Endodermal cell (in vitro differentiated cells): ENCODE measurements around the gene IRS1. TPM values are rescaled to one million over a fixed set of nuclear protein-coding genes. Genes with fewer than 3 reads are reported as not detected.
A peak's percentile ranks its signal among the peaks of the same experiment; 100 is the strongest.

Source experiments
- DNase-seq: peaks from one replicate; pipeline ENCODE4 v3.0.0-alpha.2; 2017
- H3K27ac ChIP-seq: 2 replicates; pipeline ENCODE4 v1.5.1; 2013; ENCODE audit warnings: mild to moderate bottlenecking, low read depth, low read length, moderate library complexity
- H3K27me3 ChIP-seq: 2 replicates; pipeline ENCODE4 v1.6.1; 2013; ENCODE audit warnings: mild to moderate bottlenecking, low read length, moderate library complexity; ENCODE audit not compliant: insufficient read depth, control insufficient read depth, poor library complexity, severe bottlenecking
- H3K36me3 ChIP-seq: 2 replicates; pipeline ENCODE4 v1.7.0; 2013; ENCODE audit warnings: mild to moderate bottlenecking, low read length, moderate library complexity; ENCODE audit not compliant: control insufficient read depth, insufficient read depth
- H3K4me1 ChIP-seq: one replicate; pipeline ENCODE4 v1.7.0; 2013; ENCODE audit warnings: low read length; ENCODE audit not compliant: control insufficient read depth, insufficient read depth
- H3K4me3 ChIP-seq: 2 replicates; pipeline ENCODE4 v1.5.1; 2013; ENCODE audit warnings: mild to moderate bottlenecking, low read length, moderate library complexity
- H3K9ac ChIP-seq: 2 replicates; pipeline ENCODE4 v1.6.1; 2013; ENCODE audit warnings: mild to moderate bottlenecking, low read length, moderate library complexity; ENCODE audit not compliant: poor library complexity, severe bottlenecking; ENCODE audit errors: extremely low read depth
- H3K9me3 ChIP-seq: 2 replicates; pipeline ENCODE4 v1.6.1; 2013; ENCODE audit warnings: mild to moderate bottlenecking, low read length, moderate library complexity; ENCODE audit not compliant: control insufficient read depth
- H3K27ac Mint-ChIP-seq: 2 replicates; pipeline ENCODE4 v1.8.0; 2020; ENCODE audit warnings: mixed read lengths
- H3K27me3 Mint-ChIP-seq: 2 replicates; pipeline ENCODE4 v1.8.0; 2021; ENCODE audit warnings: mild to moderate bottlenecking, mixed read lengths; ENCODE audit not compliant: insufficient read depth
- H3K36me3 Mint-ChIP-seq: 2 replicates; pipeline ENCODE4 v1.8.0; 2020; ENCODE audit warnings: low read depth, mixed read lengths
- H3K4me1 Mint-ChIP-seq: 2 replicates; pipeline ENCODE4 v1.8.0; 2020; ENCODE audit warnings: mixed read lengths
- H3K4me3 Mint-ChIP-seq: 2 replicates; pipeline ENCODE4 v1.8.0; 2020; ENCODE audit warnings: mild to moderate bottlenecking, moderate library complexity, mixed read lengths
- H3K9me3 Mint-ChIP-seq: 2 replicates; pipeline ENCODE4 v1.8.0; 2020; ENCODE audit warnings: mild to moderate bottlenecking, mixed read lengths
- WGBS, 2 experiments: methylation state at CpG; one replicate each; pipeline versions ENCODE4 v1.1.5 to v1.1.7; 2013; ENCODE audit warnings: missing lambda C conversion rate in 2 of 2, mixed read lengths in 1 of 2; ENCODE audit not compliant: insufficient coverage in 1 of 2, insufficient read length in 1 of 2; 5-methylcytosine and 5-hydroxymethylcytosine counted together
- total RNA-seq, 2 donors: library from RNA; stranded (reverse); fragmentation: NEBNext Ultra II Directional in 1 of 2; extraction: Animal tissue kit (Norgen Biotek cat#: 25700) in 1 of 2; gene quantifications; 2 replicates in 1 of 2; 3 replicates in 1 of 2; pipeline ENCODE4 v1.2.1, GENCODE V29; 2021
- TF ChIP-seq, protein P1 (sequence below): fragments of 200-600 bp; sonication (generic); conservative IDR thresholded peaks from 2 replicates; pipeline ENCODE4 v1.5.0; 2021; ENCODE audit warnings: antibody characterized with exemption, mild to moderate bottlenecking

Gene IRS1
- total RNA-seq, 2 donors from 2014 or later: 16.2 to 16.6 TPM

GRCh38 chr2:226740039-226740648 is 59.5 kb downstream of the IRS1 start:
- no peaks in the 10 kb centered on the region for H3K36me3 ChIP-seq
- no peak overlapping the region for H3K4me3 Mint-ChIP-seq
- no peak for DNase-seq
- peaks cover 9% of the 10 kb centered on the region for H3K4me1 Mint-ChIP-seq
- H3K27me3 ChIP-seq: no peaks in the 10 kb centered on the region
- H3K36me3 Mint-ChIP-seq: peaks cover 2% of the 10 kb centered on the region
- 85 to 86% methylated on average over 1 to 3 of the region's 3 CpGs for WGBS, 2 experiments
- peaks cover 4% of the 10 kb centered on the region for H3K9me3 ChIP-seq
- TF ChIP-seq, protein P1, sequence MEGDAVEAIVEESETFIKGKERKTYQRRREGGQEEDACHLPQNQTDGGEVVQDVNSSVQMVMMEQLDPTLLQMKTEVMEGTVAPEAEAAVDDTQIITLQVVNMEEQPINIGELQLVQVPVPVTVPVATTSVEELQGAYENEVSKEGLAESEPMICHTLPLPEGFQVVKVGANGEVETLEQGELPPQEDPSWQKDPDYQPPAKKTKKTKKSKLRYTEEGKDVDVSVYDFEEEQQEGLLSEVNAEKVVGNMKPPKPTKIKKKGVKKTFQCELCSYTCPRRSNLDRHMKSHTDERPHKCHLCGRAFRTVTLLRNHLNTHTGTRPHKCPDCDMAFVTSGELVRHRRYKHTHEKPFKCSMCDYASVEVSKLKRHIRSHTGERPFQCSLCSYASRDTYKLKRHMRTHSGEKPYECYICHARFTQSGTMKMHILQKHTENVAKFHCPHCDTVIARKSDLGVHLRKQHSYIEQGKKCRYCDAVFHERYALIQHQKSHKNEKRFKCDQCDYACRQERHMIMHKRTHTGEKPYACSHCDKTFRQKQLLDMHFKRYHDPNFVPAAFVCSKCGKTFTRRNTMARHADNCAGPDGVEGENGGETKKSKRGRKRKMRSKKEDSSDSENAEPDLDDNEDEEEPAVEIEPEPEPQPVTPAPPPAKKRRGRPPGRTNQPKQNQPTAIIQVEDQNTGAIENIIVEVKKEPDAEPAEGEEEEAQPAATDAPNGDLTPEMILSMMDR: no peak
- no peak overlapping the region for H3K4me3 ChIP-seq
- H3K4me1 ChIP-seq: peaks cover 4% of the 10 kb centered on the region
- no peak overlapping the region for H3K27ac Mint-ChIP-seq
- no peak overlapping the region for H3K9ac ChIP-seq
- no peaks in the 10 kb centered on the region for H3K9me3 Mint-ChIP-seq
- H3K27me3 Mint-ChIP-seq: no peaks in the 10 kb centered on the region
- H3K27ac ChIP-seq: peak overlapping the region; percentile 96

DNA sequence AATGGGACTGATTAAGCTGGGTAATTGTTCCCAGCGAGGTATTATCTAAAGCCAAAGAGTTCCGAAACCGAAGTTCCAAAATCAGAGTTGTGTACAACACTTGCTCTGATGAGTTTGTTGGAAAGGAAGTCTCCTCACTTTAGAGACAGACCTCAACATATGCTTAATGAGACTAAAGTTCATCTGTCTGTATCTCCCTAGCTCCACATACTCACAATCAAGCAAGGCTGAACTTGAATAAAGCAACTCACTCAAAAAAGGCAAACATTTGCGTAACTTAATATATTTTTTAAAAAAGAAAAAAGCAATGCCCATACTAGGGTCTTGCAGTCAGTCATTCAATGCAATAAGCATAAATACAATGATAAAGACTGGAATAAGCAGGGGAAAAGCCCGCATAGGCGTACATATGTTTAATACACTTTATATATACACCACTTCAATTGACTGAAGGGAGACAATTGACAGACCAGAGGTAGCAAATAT is 60.0 kb downstream of the IRS1 start:
- no peaks in the 10 kb centered on the region for H3K27me3 ChIP-seq
- peak overlapping the region; percentile 96 for H3K27ac ChIP-seq
- Mint-ChIP-seq H3K4me1 (peaks cover 9% of the 10 kb centered on the region), H3K27me3 (no peaks in the 10 kb centered on the region), H3K27ac (no peak overlapping the region), H3K4me3 (no peak overlapping the region), H3K9me3 (no peaks in the 10 kb centered on the region), H3K36me3 (peaks cover 2% of the 10 kb centered on the region)
- peaks cover 4% of the 10 kb centered on the region for H3K9me3 ChIP-seq
- 78 to 93% methylated on average over 4 to 6 of the region's 6 CpGs for WGBS, 2 experiments
- H3K36me3 ChIP-seq: no peaks in the 10 kb centered on the region
- TF ChIP-seq, protein P1: no peak
- no peak for DNase-seq
- H3K4me1 ChIP-seq: peaks cover 4% of the 10 kb centered on the region
- no peak overlapping the region for H3K4me3 ChIP-seq
- no peak overlapping the region for H3K9ac ChIP-seq

- peak overlapping the region; percentile 96 for H3K27ac ChIP-seq
- Mint-ChIP-seq H3K27ac (no peak overlapping the region), H3K36me3 (peaks cover 5% of the 10 kb centered on the region), H3K9me3 (no peaks in the 10 kb centered on the region), H3K27me3 (no peaks in the 10 kb centered on the region), H3K4me3 (no peak overlapping the region), H3K4me1 (peaks cover 9% of the 10 kb centered on the region)
- DNase-seq: no peak
- H3K27me3 ChIP-seq: no peaks in the 10 kb centered on the region
- H3K36me3 ChIP-seq: no peaks in the 10 kb centered on the region
- 55 to 84% methylated on average over 4 to 6 of the region's 6 CpGs for WGBS, 2 experiments
- peaks cover 4% of the 10 kb centered on the region for H3K9me3 ChIP-seq
- H3K9ac ChIP-seq: no peak overlapping the region
- no peak overlapping the region for H3K4me3 ChIP-seq
- peaks cover 4% of the 10 kb centered on the region for H3K4me1 ChIP-seq
- TF ChIP-seq, protein P1: no peak
These were observed 60.6 kb downstream of the IRS1 start for GRCh38 chr2:226738821-226739544.
